Midbrain (tissue), 1 donor: ENCODE measurements around the gene EAPP.
"Not testable (repeated sequence)": the region's sequence is repeated elsewhere in the genome, so short reads cannot be mapped to it uniquely, and the experiment has no call there.

Experiments
- DNase-seq: peaks from one replicate; lab custom pipeline; 2025; lab: John Stamatoyannopoulos, UW

EAPP gene

GRCh38 chr14:34482463-34482862, 57.0 kb downstream of the EAPP start:
- DNase-seq = no peak

- DNase-seq = no peak
These were observed 59.8 kb downstream of the EAPP start for GRCh38 chr14:34479694-34480093.

GRCh38 chr14:34478261-34478660, 61.2 kb downstream of the EAPP start:
- DNase-seq = no peak

- not testable (repeated sequence) for DNase-seq
These were observed 63.5 kb downstream of the EAPP start for GRCh38 chr14:34476036-34476435.

- DNase-seq = no peak
These were observed 64.3 kb downstream of the EAPP start for GRCh38 chr14:34475163-34475562.

GRCh38 chr14:34474187-34474679, 65.3 kb downstream of the EAPP start:
- DNase-seq = no peak

GRCh38 chr14:34472706-34473279, 66.7 kb downstream of the EAPP start:
- no peak for DNase-seq

GRCh38 chr14:34470319-34470718, 69.2 kb downstream of the EAPP start:
- no peak for DNase-seq

GRCh38 chr14:34466691-34467090, 72.8 kb downstream of the EAPP start:
- no peak for DNase-seq
